ENCODE results near the gene MCM5. TPM values are rescaled to one million over a fixed set of nuclear protein-coding genes. Genes with fewer than 3 reads are reported as not detected.

The MCM5 gene
- total RNA-seq, 1 experiment from 2014 or later = 194 TPM

- no peak overlapping the region for H3K4me3 ChIP-seq (replicated peaks in 1 of 2; ENCODE audit: low read depth in 1 of 2, low read length in 2 of 2)
- no peak overlapping the region for H3K4me2 ChIP-seq (ENCODE audit: low read length)
- H3K27me3 ChIP-seq (ENCODE audit: insufficient read depth, low read length) = no peaks in the 10 kb centered on the region
- peaks cover 29 to 91% of the 10 kb centered on the region in 2 experiments for H3K36me3 ChIP-seq (ENCODE audit: control insufficient read depth in 1 of 2, insufficient read depth in 2 of 2, low read length in 2 of 2)
- ChIA-PET RAD21 (ENCODE audit: low non-redundant PET in 1 of 2, low total read pairs in 2 of 2, uncharacterized antibody in 2 of 2, unreplicated experiment in 2 of 2) (no interaction called here), POLR2A (no interaction called here), CTCF (no interaction called here)
- H3K27ac ChIP-seq (ENCODE audit: low read depth, low read length) = no peak overlapping the region
- no peaks in the 10 kb centered on the region for H3K9me2 ChIP-seq (ENCODE audit: insufficient read depth)
- H4K20me1 ChIP-seq (ENCODE audit: insufficient read depth) = 0 out of 2 replicates have a peak, but pooled peaks cover under 1% of the 10 kb centered on the region
- no TSS peak for BruUV-seq (replicated peaks)
- no peaks in the 10 kb centered on the region for H3K9me3 ChIP-seq (ENCODE audit: control insufficient read depth in 1 of 2, insufficient read depth in 1 of 2, low read depth in 1 of 2, low read length in 2 of 2)
- H3K79me2 ChIP-seq (ENCODE audit: insufficient read depth, low read length) = no peaks in the 10 kb centered on the region
- H3K9ac ChIP-seq (ENCODE audit: low read length) = no peak overlapping the region
- H3K4me1 ChIP-seq (ENCODE audit: control insufficient read depth in 1 of 2, insufficient read depth in 2 of 2, low read length in 2 of 2) = no peaks in the 10 kb centered on the region
- ATAC-seq (no peak), DNase-seq (ENCODE audit: low read depth, low spot score) (no peak)
- TF ChIP-seq SP1 (IDR thresholded peaks at IDR 0.05; ENCODE audit: low read depth) = no peak
- no peak for TF ChIP-seq ELF1 (IDR thresholded peaks at IDR 0.05; ENCODE audit: borderline replicate concordance, low read depth)
- TF ChIP-seq RAD21 (IDR thresholded peaks at IDR 0.05; ENCODE audit: low read depth) = no peak
- TF ChIP-seq REST (IDR thresholded peaks at IDR 0.05; ENCODE audit: low read depth) = no peak
- no peak for TF ChIP-seq CTCF (IDR thresholded peaks at IDR 0.05 in 2 of 3, conservative IDR thresholded peaks at IDR 0.05 in 1 of 3; ENCODE audit: borderline replicate concordance in 1 of 3, insufficient read depth in 1 of 3, low read depth in 2 of 3, low read length in 2 of 3)
- TF ChIP-seq EZH2 (IDR thresholded peaks at IDR 0.05) = no peak
- TF ChIP-seq CEBPB (IDR thresholded peaks at IDR 0.05; ENCODE audit: low read depth) = no peak
- no peak for TF ChIP-seq EGR1 (IDR thresholded peaks at IDR 0.05; ENCODE audit: low read depth)
- TF ChIP-seq ATF3 (IDR thresholded peaks at IDR 0.05) = no peak
- TF ChIP-seq ZBTB33 (IDR thresholded peaks at IDR 0.05; ENCODE audit: extremely low read depth, insufficient replicate concordance, low read length) = no peak
- no peak for TF ChIP-seq EZH2phosphoT487 (IDR thresholded peaks at IDR 0.05; ENCODE audit: borderline replicate concordance)
- no peak for TF ChIP-seq MAX (IDR thresholded peaks at IDR 0.05)
- intact Hi-C loops (cut with micrococcal nuclease) = no loop called here
- H2AFZ ChIP-seq (ENCODE audit: low read depth, low read length, poor library complexity, severe bottlenecking) = no peak overlapping the region
These were observed 19.8 kb downstream of the MCM5 start for GRCh38 chr22:35419756-35420155.

Measured in HCT116 (cell line).